HG03432 (cell line): ENCODE results near the gene ITGB3.
"Not testable (repeated sequence)": the region's sequence is repeated elsewhere in the genome, so short reads cannot be mapped to it uniquely, and the experiment has no call there.

Experiments used
- ATAC-seq: cut with Tn5 transposase; IDR thresholded peaks from one replicate; pipeline ENCODE4 v1.9.1; 2021; ENCODE audit warnings: mild to moderate bottlenecking, moderate library complexity; ENCODE audit not compliant: unreplicated experiment

ITGB3 gene

GRCh38 chr17:47222047-47222446 lies 31.6 kb upstream of the ITGB3 start:
- no peak for ATAC-seq

- no peak for ATAC-seq
These were observed 30.6 kb upstream of the ITGB3 start for GRCh38 chr17:47223007-47223406.

GRCh38 chr17:47223460-47223859 lies 30.2 kb upstream of the ITGB3 start:
- ATAC-seq, result no peak

GRCh38 chr17:47224077-47224476 lies 29.6 kb upstream of the ITGB3 start:
- not testable (repeated sequence) for ATAC-seq

- ATAC-seq, result no peak
These were observed 28.7 kb upstream of the ITGB3 start for GRCh38 chr17:47224966-47225365.

- ATAC-seq, result no peak
These were observed 28.2 kb upstream of the ITGB3 start for GRCh38 chr17:47225436-47225858.

- ATAC-seq, result no peak
These were observed 27.5 kb upstream of the ITGB3 start for GRCh38 chr17:47225911-47226688.

- no peak for ATAC-seq
These were observed 25.8 kb upstream of the ITGB3 start for GRCh38 chr17:47227862-47228261.

GRCh38 chr17:47229535-47230443 lies 23.8 kb upstream of the ITGB3 start:
- peak; percentile 51 for ATAC-seq

GRCh38 chr17:47230864-47231263 lies 22.8 kb upstream of the ITGB3 start:
- ATAC-seq, result no peak

GRCh38 chr17:47231334-47231733 lies 22.3 kb upstream of the ITGB3 start:
- ATAC-seq, result no peak

GRCh38 chr17:47231866-47232265 lies 21.8 kb upstream of the ITGB3 start:
- ATAC-seq, result no peak

GRCh38 chr17:47232465-47232864 lies 21.2 kb upstream of the ITGB3 start:
- ATAC-seq, result no peak

- no peak for ATAC-seq
These were observed 18.1 kb upstream of the ITGB3 start for GRCh38 chr17:47235506-47235905.

GRCh38 chr17:47235923-47236322 lies 17.7 kb upstream of the ITGB3 start:
- no peak for ATAC-seq

GRCh38 chr17:47237841-47238240 lies 15.8 kb upstream of the ITGB3 start:
- ATAC-seq, result no peak

- no peak for ATAC-seq
These were observed 15.2 kb upstream of the ITGB3 start for GRCh38 chr17:47238321-47239010.

- no peak for ATAC-seq
These were observed 14.0 kb upstream of the ITGB3 start for GRCh38 chr17:47239619-47239966.

GRCh38 chr17:47239967-47240651 lies 13.5 kb upstream of the ITGB3 start:
- no peak for ATAC-seq

GRCh38 chr17:47240806-47241205 lies 12.8 kb upstream of the ITGB3 start:
- ATAC-seq, result no peak

GRCh38 chr17:47242648-47243047 lies 11.0 kb upstream of the ITGB3 start:
- no peak for ATAC-seq
